Kidney capillary endothelial cell (primary cell): ENCODE results near the gene HORMAD2.
"Not testable (repeated sequence)": the region's sequence is repeated elsewhere in the genome, so short reads cannot be mapped to it uniquely, and the experiment has no call there.

Experiments
- DNase-seq: peaks from one replicate; pipeline ENCODE4 v3.0.0-alpha.2; 2018; ENCODE audit warnings: low spot score

Gene HORMAD2

GRCh38 chr22:30192427-30192826 is 112.2 kb downstream of the HORMAD2 start:
- DNase-seq, result peak; percentile 58

GRCh38 chr22:30193031-30193775 is 112.9 kb downstream of the HORMAD2 start:
- no peak for DNase-seq

- DNase-seq, result peak; percentile 73
Measured at GRCh38 chr22:30195245-30196140, 115.2 kb downstream of the HORMAD2 start.

GRCh38 chr22:30196141-30196879 is 116.0 kb downstream of the HORMAD2 start:
- peak; percentile 97 for DNase-seq

- DNase-seq, result no peak
Measured at GRCh38 chr22:30196880-30197336, 116.6 kb downstream of the HORMAD2 start.

GRCh38 chr22:30197389-30197788 is 117.1 kb downstream of the HORMAD2 start:
- no peak for DNase-seq

- no peak for DNase-seq
Measured at GRCh38 chr22:30198152-30198825, 118.0 kb downstream of the HORMAD2 start.

GRCh38 chr22:30198921-30199320 is 118.7 kb downstream of the HORMAD2 start:
- no peak for DNase-seq

- DNase-seq, result not testable (repeated sequence)
Measured at GRCh38 chr22:30200905-30201304, 120.6 kb downstream of the HORMAD2 start.

GRCh38 chr22:30201945-30202344 is 121.7 kb downstream of the HORMAD2 start:
- no peak for DNase-seq

- no peak for DNase-seq
Measured at GRCh38 chr22:30202531-30203006, 122.3 kb downstream of the HORMAD2 start.

- no peak for DNase-seq
Measured at GRCh38 chr22:30204015-30204741, 123.9 kb downstream of the HORMAD2 start.

GRCh38 chr22:30204742-30205111 is 124.5 kb downstream of the HORMAD2 start:
- DNase-seq, result no peak

- DNase-seq, result peak; percentile 43
Measured at GRCh38 chr22:30205281-30206115, 125.2 kb downstream of the HORMAD2 start.

- peak; percentile 77 for DNase-seq
Measured at GRCh38 chr22:30206944-30207343, 126.7 kb downstream of the HORMAD2 start.

- DNase-seq, result peak; percentile 56
Measured at GRCh38 chr22:30208631-30209603, 128.7 kb downstream of the HORMAD2 start.

GRCh38 chr22:30209642-30210041 is 129.4 kb downstream of the HORMAD2 start:
- no peak for DNase-seq

GRCh38 chr22:30210235-30210909 is 130.1 kb downstream of the HORMAD2 start:
- DNase-seq, result no peak
